HCT116 (cell line): Measurements from ENCODE around the gene AVL9. TPM values are rescaled to one million over a fixed set of nuclear protein-coding genes. Genes with fewer than 3 reads are reported as not detected.
"Not testable (repeated sequence)": the region's sequence is repeated elsewhere in the genome, so short reads cannot be mapped to it uniquely, and the experiment has no call there.

Source experiments
- ATAC-seq: fragments of 200-7000 bp; cut with Tn5 transposase; 2 replicates; pipeline ENCODE4 v1.9.1; 2020; ENCODE audit warnings: mild to moderate bottlenecking, moderate library complexity
- BruUV-seq: library from RNA; stranded (reverse); fragments of 400-500 nt; replicated peaks from 2 replicates; lab custom pipeline; 2021; lab: Mats Ljungman, UMichigan
- CTCF ChIA-PET: fragments of 300-600 bp; sonication (Branson Sonifier 250); formaldehyde crosslinking; loops from one replicate; lab custom pipeline; 2021; ENCODE audit warnings: antibody characterized with exemption; lab: Charles Lee
- POLR2A ChIA-PET: fragments of 300-600, 350-600 bp; sonication (Branson Sonifier 250); formaldehyde crosslinking; loops from one replicate; lab custom pipeline; 2021; ENCODE audit warnings: antibody characterized with exemption; lab: Charles Lee
- RAD21 ChIA-PET, 2 experiments: fragments of 300-600 bp; sonication (Branson Sonifier 250); formaldehyde crosslinking; loops; one replicate each; lab custom pipeline; 2023; ENCODE audit warnings: low total read pairs in 2 of 2; ENCODE audit not compliant: uncharacterized antibody in 2 of 2, unreplicated experiment in 2 of 2, low non-redundant PET in 1 of 2; lab: Charles Lee
- DNase-seq: peaks from one replicate; pipeline ENCODE4 v3.0.0-alpha.2; 2010; ENCODE audit warnings: low read depth, low spot score
- H2AFZ ChIP-seq: fragments of 200-600 bp; shearing (Covaris generic), sonication (generic); 2 replicates; pipeline ENCODE4 v1.6.1; 2017; ENCODE audit warnings: low read depth, mixed run types, mixed read lengths, antibody characterized with exemption, low read length; ENCODE audit not compliant: poor library complexity, severe bottlenecking
- H3K27ac ChIP-seq: 2 replicates; pipeline ENCODE4 v1.5.1; 2012; ENCODE audit warnings: low read depth, low read length
- H3K27me3 ChIP-seq: fragments of 200-600 bp; sonication (generic); 2 replicates; pipeline ENCODE4 v1.6.1; 2016; ENCODE audit warnings: mixed run types, low read length, mixed read lengths; ENCODE audit not compliant: insufficient read depth
- H3K36me3 ChIP-seq, 2 experiments: fragments of 200-500 bp in 1 of 2; fragments of 200-600 bp in 1 of 2; sonication (Bioruptor generic) in 1 of 2; sonication (generic) in 1 of 2; 2 replicates each; pipeline versions ENCODE4 v1.5.1 to v1.6.1; 2014 to 2016; ENCODE audit warnings: low read length in 2 of 2, inconsistent platforms in 1 of 2, mixed read lengths in 1 of 2, mixed run types in 1 of 2; ENCODE audit not compliant: insufficient read depth in 2 of 2, control insufficient read depth in 1 of 2
- H3K4me1 ChIP-seq, 2 experiments: fragments of 200-600 bp in 1 of 2; sonication (generic) in 1 of 2; 2 replicates each; pipeline versions ENCODE4 v1.5.1 to v1.6.1; 2012 to 2017; ENCODE audit warnings: low read length in 2 of 2, inconsistent platforms in 1 of 2, mild to moderate bottlenecking in 1 of 2, mixed read lengths in 1 of 2, mixed run types in 1 of 2, moderate library complexity in 1 of 2; ENCODE audit not compliant: insufficient read depth in 2 of 2, control insufficient read depth in 1 of 2
- H3K4me2 ChIP-seq: fragments of 200-600 bp; sonication (generic); 2 replicates; pipeline ENCODE4 v1.6.1; 2017; ENCODE audit warnings: mixed run types, low read length, mixed read lengths
- H3K4me3 ChIP-seq, 2 experiments: fragments of 200-600 bp in 1 of 2; sonication (generic) in 1 of 2; replicated peaks in 1 of 2; 2 replicates each; pipeline ENCODE4 v1.5.1; 2011 to 2016; ENCODE audit warnings: low read length in 2 of 2, control low read depth in 1 of 2, low read depth in 1 of 2, mild to moderate bottlenecking in 1 of 2, mixed read lengths in 1 of 2, mixed run types in 1 of 2
- H3K79me2 ChIP-seq: fragments of 200-600 bp; sonication (generic); 2 replicates; pipeline ENCODE4 v1.6.1; 2017; ENCODE audit warnings: mild to moderate bottlenecking, mixed run types, low read length, moderate library complexity, mixed read lengths; ENCODE audit not compliant: insufficient read depth
- H3K9ac ChIP-seq: fragments of 200-600 bp; sonication (generic); 2 replicates; pipeline ENCODE4 v1.6.1; 2016; ENCODE audit warnings: low read length, mixed read lengths
- H3K9me2 ChIP-seq: fragments of 200-600 bp; sonication (generic), shearing (Covaris generic); 2 replicates; pipeline ENCODE4 v1.6.1; 2017; ENCODE audit warnings: mixed run types, mild to moderate bottlenecking, moderate library complexity; ENCODE audit not compliant: insufficient read depth
- H3K9me3 ChIP-seq, 2 experiments: fragments of 200-500 bp in 1 of 2; fragments of 200-600 bp in 1 of 2; sonication (Bioruptor generic) in 1 of 2; sonication (generic) in 1 of 2; 2 replicates each; pipeline ENCODE4 v1.6.1; 2014 to 2017; ENCODE audit warnings: low read length in 2 of 2, mixed read lengths in 2 of 2, inconsistent platforms in 1 of 2, low read depth in 1 of 2, mild to moderate bottlenecking in 1 of 2, mixed run types in 1 of 2, moderate library complexity in 1 of 2; ENCODE audit not compliant: control insufficient read depth in 1 of 2, insufficient read depth in 1 of 2
- H4K20me1 ChIP-seq: fragments of 200-600 bp; sonication (generic), shearing (Covaris generic); 2 replicates; pipeline ENCODE4 v1.6.1; 2017; ENCODE audit warnings: mixed run types, mild to moderate bottlenecking, moderate library complexity; ENCODE audit not compliant: insufficient read depth
- EZH2phosphoT487 ChIP-seq: fragments of 200-600 bp; IDR thresholded peaks from 2 replicates; pipeline ENCODE4 v1.6.1; 2018; ENCODE audit warnings: antibody characterized with exemption, borderline replicate concordance
- JUND ChIP-seq: IDR thresholded peaks from 2 replicates; pipeline ENCODE4 v1.6.1; 2012
- SIN3A ChIP-seq: IDR thresholded peaks from 2 replicates; pipeline ENCODE4 v1.6.1; 2012; ENCODE audit warnings: low read depth
- YY1 ChIP-seq: IDR thresholded peaks from 2 replicates; pipeline ENCODE4 v1.6.1; 2011; ENCODE audit warnings: low read length, low read depth, moderate library complexity, mild to moderate bottlenecking; ENCODE audit not compliant: insufficient replicate concordance; ENCODE audit errors: extremely low read depth
- ZFX ChIP-seq: fragments of 450-650 bp; IDR thresholded peaks from 2 replicates; pipeline ENCODE4 v1.6.1; 2017
- ZNF274 ChIP-seq: fragments of 200-500 bp; sonication (Bioruptor generic); IDR thresholded peaks from 2 replicates; pipeline ENCODE4 v1.6.1; 2014; ENCODE audit warnings: mild to moderate bottlenecking, low read depth, low read length, inconsistent platforms
- intact Hi-C: fragments of 100-400 bp; cut with micrococcal nuclease; formaldehyde crosslinking; loops from 2 replicates; pipeline ENCODE4 v1.10.0; 2022
- total RNA-seq: library from RNA; stranded (reverse); gene quantifications from one replicate; pipeline ENCODE4 v1.2.1, GENCODE V29; 2021; ENCODE audit not compliant: unreplicated experiment
- TF ChIP-seq, protein P1 (sequence below): IDR thresholded peaks from 2 replicates; pipeline ENCODE4 v1.6.1; 2012

The AVL9 gene
- total RNA-seq, 1 experiment from 2014 or later, result 89.0 TPM

DNA sequence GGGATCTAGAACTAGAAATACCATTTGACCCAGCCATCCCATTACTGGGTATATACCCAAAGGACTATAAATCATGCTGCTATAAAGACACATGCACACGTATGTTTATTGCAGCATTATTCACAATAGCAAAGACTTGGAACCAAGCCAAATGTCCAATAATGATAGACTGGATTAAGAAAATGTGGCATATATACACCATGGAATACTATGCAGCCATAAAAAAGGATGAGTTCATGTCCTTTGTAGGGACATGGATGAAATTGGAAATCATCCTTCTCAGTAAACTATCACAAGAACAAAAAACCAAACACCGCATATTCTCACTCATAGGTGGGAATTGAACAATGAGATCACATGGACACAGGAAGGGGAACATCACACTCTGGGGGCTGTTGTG, 25.3 kb upstream of the AVL9 start:
- H3K4me1 ChIP-seq, POLR2A ChIA-PET, H3K9me3 ChIP-seq, H3K4me3 ChIP-seq, BruUV-seq, DNase-seq, CTCF ChIA-PET, H3K79me2 ChIP-seq, H3K27me3 ChIP-seq, ATAC-seq, H3K4me2 ChIP-seq, H2AFZ ChIP-seq, H3K9me2 ChIP-seq, intact Hi-C loops, H3K36me3 ChIP-seq, H3K27ac ChIP-seq, H4K20me1 ChIP-seq, H3K9ac ChIP-seq, RAD21 ChIA-PET: not testable (repeated sequence)

DNA sequence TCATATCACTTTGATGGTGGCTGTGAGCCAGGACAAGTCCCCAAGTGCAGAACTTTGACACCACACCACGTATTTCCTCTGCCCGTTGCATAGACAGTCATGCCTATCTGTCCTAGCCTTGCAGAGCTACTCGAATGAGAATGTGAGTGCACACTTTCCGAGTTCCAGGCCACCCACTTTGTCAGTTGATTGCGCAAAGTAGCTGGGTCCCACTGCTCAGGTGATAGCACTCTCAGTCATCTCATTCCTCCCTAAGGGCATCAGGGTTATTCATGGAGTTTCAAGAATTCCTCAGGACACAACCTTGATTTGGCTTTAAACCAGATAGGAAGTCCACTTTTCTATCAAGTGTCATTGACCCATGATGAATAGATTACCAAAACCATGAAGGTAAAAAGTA, 24.4 kb upstream of the AVL9 start:
- H3K79me2 ChIP-seq, result no peaks in the 10 kb centered on the region
- no peak overlapping the region for H2AFZ ChIP-seq
- intact Hi-C loops, result no loop called here
- ATAC-seq, result no peak
- H3K9me2 ChIP-seq, result no peaks in the 10 kb centered on the region
- H3K4me2 ChIP-seq, result no peak overlapping the region
- no peak for DNase-seq
- H4K20me1 ChIP-seq, result no peaks in the 10 kb centered on the region
- ChIA-PET CTCF (no interaction called here), POLR2A (no interaction called here), RAD21 (no interaction called here)
- H3K9me3 ChIP-seq, result no peaks in the 10 kb centered on the region
- H3K9ac ChIP-seq, result no peak overlapping the region
- BruUV-seq, result no TSS peak
- H3K4me3 ChIP-seq, result no peak overlapping the region
- no peaks in the 10 kb centered on the region for H3K36me3 ChIP-seq
- TF ChIP-seq JUND, result no peak
- TF ChIP-seq, protein P1, sequence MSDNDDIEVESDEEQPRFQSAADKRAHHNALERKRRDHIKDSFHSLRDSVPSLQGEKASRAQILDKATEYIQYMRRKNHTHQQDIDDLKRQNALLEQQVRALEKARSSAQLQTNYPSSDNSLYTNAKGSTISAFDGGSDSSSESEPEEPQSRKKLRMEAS, result no peak
- no peak for TF ChIP-seq EZH2phosphoT487
- TF ChIP-seq SIN3A, result no peak
- no peak for TF ChIP-seq ZNF274
- TF ChIP-seq ZFX, result no peak
- no peak for TF ChIP-seq YY1
- TF ChIP-seq, all 23 proteins: peak for 0
- H3K27ac ChIP-seq, result no peak overlapping the region
- no peaks in the 10 kb centered on the region for H3K4me1 ChIP-seq
- H3K27me3 ChIP-seq, result no peaks in the 10 kb centered on the region
